ENCODE measurements around the gene TRMT61A. TPM values are rescaled to one million over a fixed set of nuclear protein-coding genes. Genes with fewer than 3 reads are reported as not detected.

TRMT61A gene
- total RNA-seq, 1 donor from 2014 or later: 5.2 TPM

- no peak for DNase-seq (ENCODE audit: low spot score)
- intact Hi-C loops (cut with DNase I): no loop called here
Measured at GRCh38 chr14:103581206-103581605, 52.2 kb downstream of the TRMT61A start.

GRCh38 chr14:103581954-103582703, 53.1 kb downstream of the TRMT61A start:
- no peak for DNase-seq (ENCODE audit: low spot score)
- intact Hi-C loops (cut with DNase I): no loop called here

- DNase-seq (ENCODE audit: low spot score): no peak
- intact Hi-C loops (cut with DNase I): no loop called here
Measured at GRCh38 chr14:103584326-103584915, 55.4 kb downstream of the TRMT61A start.

Other genes starting within 250 kb of the TRMT61A start
- gene EIF5, start 195.0 kb upstream of the TRMT61A start, total RNA-seq: 222 TPM
- gene MARK3, start 143.8 kb upstream of the TRMT61A start, total RNA-seq: 69.4 TPM
- gene CKB, start 6.4 kb upstream of the TRMT61A start, total RNA-seq: 327 TPM
- gene BAG5, start 33.5 kb downstream of the TRMT61A start, total RNA-seq: 20.1 TPM
- gene COA8, start 33.8 kb downstream of the TRMT61A start, total RNA-seq: 43.8 TPM
- 219 TPM for gene KLC1, start 100.0 kb downstream of the TRMT61A start, total RNA-seq
- gene XRCC3, start 186.3 kb downstream of the TRMT61A start, total RNA-seq: 3.9 TPM
- gene ZFYVE21, start 186.6 kb downstream of the TRMT61A start, total RNA-seq: 60.9 TPM